Measurements from ENCODE around the gene ITGA8. TPM values are rescaled to one million over a fixed set of nuclear protein-coding genes. Genes with fewer than 3 reads are reported as not detected.

ITGA8 gene
- total RNA-seq, 1 donor from 2014 or later: 0.37 TPM

- Mint-ChIP-seq H3K27me3 (ENCODE audit: low read depth) (peaks cover 3% of the 10 kb centered on the region), H3K4me3 (no peak overlapping the region), H3K4me1 (peaks cover 4% of the 10 kb centered on the region), H3K27ac (ENCODE audit: unreplicated experiment) (no peak overlapping the region), H3K9me3 (no peaks in the 10 kb centered on the region), H3K36me3 (ENCODE audit: low read depth) (no peaks in the 10 kb centered on the region)
- TF ChIP-seq, protein P1, sequence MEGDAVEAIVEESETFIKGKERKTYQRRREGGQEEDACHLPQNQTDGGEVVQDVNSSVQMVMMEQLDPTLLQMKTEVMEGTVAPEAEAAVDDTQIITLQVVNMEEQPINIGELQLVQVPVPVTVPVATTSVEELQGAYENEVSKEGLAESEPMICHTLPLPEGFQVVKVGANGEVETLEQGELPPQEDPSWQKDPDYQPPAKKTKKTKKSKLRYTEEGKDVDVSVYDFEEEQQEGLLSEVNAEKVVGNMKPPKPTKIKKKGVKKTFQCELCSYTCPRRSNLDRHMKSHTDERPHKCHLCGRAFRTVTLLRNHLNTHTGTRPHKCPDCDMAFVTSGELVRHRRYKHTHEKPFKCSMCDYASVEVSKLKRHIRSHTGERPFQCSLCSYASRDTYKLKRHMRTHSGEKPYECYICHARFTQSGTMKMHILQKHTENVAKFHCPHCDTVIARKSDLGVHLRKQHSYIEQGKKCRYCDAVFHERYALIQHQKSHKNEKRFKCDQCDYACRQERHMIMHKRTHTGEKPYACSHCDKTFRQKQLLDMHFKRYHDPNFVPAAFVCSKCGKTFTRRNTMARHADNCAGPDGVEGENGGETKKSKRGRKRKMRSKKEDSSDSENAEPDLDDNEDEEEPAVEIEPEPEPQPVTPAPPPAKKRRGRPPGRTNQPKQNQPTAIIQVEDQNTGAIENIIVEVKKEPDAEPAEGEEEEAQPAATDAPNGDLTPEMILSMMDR (conservative IDR thresholded peaks at IDR 0.05): no peak
- no peak for DNase-seq (ENCODE audit: low read depth, low spot score)
Observed at GRCh38 chr10:15571575-15571974, 148.1 kb downstream of the ITGA8 start.

GRCh38 chr10:15570738-15571339 lies 148.9 kb downstream of the ITGA8 start:
- no peak overlapping the region for H3K4me3 Mint-ChIP-seq
- no peaks in the 10 kb centered on the region for H3K36me3 Mint-ChIP-seq (ENCODE audit: low read depth)
- no peaks in the 10 kb centered on the region for H3K9me3 Mint-ChIP-seq
- TF ChIP-seq, protein P1 (conservative IDR thresholded peaks at IDR 0.05): no peak
- H3K27ac Mint-ChIP-seq (ENCODE audit: unreplicated experiment): no peak overlapping the region
- H3K27me3 Mint-ChIP-seq (ENCODE audit: low read depth): peaks cover 1% of the 10 kb centered on the region
- H3K4me1 Mint-ChIP-seq: peaks cover 4% of the 10 kb centered on the region
- no peak for DNase-seq (ENCODE audit: low read depth, low spot score)

- Mint-ChIP-seq H3K27ac (ENCODE audit: unreplicated experiment) (no peak overlapping the region), H3K36me3 (ENCODE audit: low read depth) (no peaks in the 10 kb centered on the region), H3K27me3 (ENCODE audit: low read depth) (no peaks in the 10 kb centered on the region), H3K9me3 (no peaks in the 10 kb centered on the region), H3K4me1 (peaks cover 4% of the 10 kb centered on the region), H3K4me3 (no peak overlapping the region)
- DNase-seq (ENCODE audit: low read depth, low spot score): no peak
- TF ChIP-seq, protein P1 (conservative IDR thresholded peaks at IDR 0.05): no peak
Observed at GRCh38 chr10:15567952-15568351, 151.8 kb downstream of the ITGA8 start.

GRCh38 chr10:15563246-15563645 lies 156.5 kb downstream of the ITGA8 start:
- H3K9me3 Mint-ChIP-seq: no peaks in the 10 kb centered on the region
- no peaks in the 10 kb centered on the region for H3K4me1 Mint-ChIP-seq
- no peak for DNase-seq (ENCODE audit: low read depth, low spot score)
- no peaks in the 10 kb centered on the region for H3K36me3 Mint-ChIP-seq (ENCODE audit: low read depth)
- no peak overlapping the region for H3K27ac Mint-ChIP-seq (ENCODE audit: unreplicated experiment)
- peaks cover 4% of the 10 kb centered on the region for H3K27me3 Mint-ChIP-seq (ENCODE audit: low read depth)
- TF ChIP-seq, protein P1 (conservative IDR thresholded peaks at IDR 0.05): no peak
- no peak overlapping the region for H3K4me3 Mint-ChIP-seq

DNA sequence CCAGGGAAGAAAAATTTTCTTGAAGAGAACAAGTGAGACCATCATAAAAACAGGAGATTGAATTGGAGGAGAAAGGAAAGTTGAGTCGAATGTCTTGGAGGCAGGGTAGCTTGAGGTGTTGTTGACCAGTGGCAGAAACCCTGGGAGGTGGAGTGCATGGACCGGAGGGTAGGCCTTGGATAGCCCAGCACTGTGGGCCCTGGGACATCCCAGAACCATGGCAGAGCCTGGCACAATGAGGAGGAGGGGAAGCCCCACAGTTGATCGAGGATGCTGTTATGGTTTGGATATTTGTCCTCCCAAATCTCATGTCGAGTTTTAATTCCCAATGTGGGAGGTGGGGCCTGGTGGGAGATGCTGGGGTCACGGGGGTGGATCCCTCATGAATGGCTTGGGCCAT lies 157.1 kb downstream of the ITGA8 start:
- Mint-ChIP-seq H3K27ac (ENCODE audit: unreplicated experiment) (peak overlapping the region; percentile 21), H3K36me3 (ENCODE audit: low read depth) (no peaks in the 10 kb centered on the region)

More for the DNA sequence above, 157.1 kb downstream of the ITGA8 start:
- Mint-ChIP-seq H3K27me3 (ENCODE audit: low read depth) (peaks cover 6% of the 10 kb centered on the region), H3K4me1 (no peaks in the 10 kb centered on the region), H3K4me3 (no peak overlapping the region), H3K9me3 (no peaks in the 10 kb centered on the region)
- TF ChIP-seq, protein P1 (conservative IDR thresholded peaks at IDR 0.05): no peak
- no peak for DNase-seq (ENCODE audit: low read depth, low spot score)

All from neural crest cell (in vitro differentiated cells).